GM19240 (cell line): ENCODE measurements around the gene RSPO1.

Experiments used
- DNase-seq: peaks from one replicate; pipeline ENCODE4 v3.0.0; 2011; ENCODE audit warnings: low spot score; ENCODE audit not compliant: insufficient read length

RSPO1 gene

GRCh38 chr1:37656881-37657280, 22.2 kb upstream of the RSPO1 start:
- no peak for DNase-seq

GRCh38 chr1:37656026-37656425, 21.3 kb upstream of the RSPO1 start:
- DNase-seq, result no peak

GRCh38 chr1:37655274-37655673, 20.6 kb upstream of the RSPO1 start:
- no peak for DNase-seq

- DNase-seq, result no peak
Measured at GRCh38 chr1:37653906-37654305, 19.2 kb upstream of the RSPO1 start.

GRCh38 chr1:37652976-37653375, 18.3 kb upstream of the RSPO1 start:
- no peak for DNase-seq

GRCh38 chr1:37651803-37652202, 17.1 kb upstream of the RSPO1 start:
- no peak for DNase-seq

GRCh38 chr1:37650721-37651120, 16.0 kb upstream of the RSPO1 start:
- DNase-seq, result no peak

GRCh38 chr1:37650173-37650572, 15.5 kb upstream of the RSPO1 start:
- DNase-seq, result no peak

GRCh38 chr1:37647281-37647680, 12.6 kb upstream of the RSPO1 start:
- no peak for DNase-seq

- DNase-seq, result no peak
Measured at GRCh38 chr1:37641059-37641458, 6.4 kb upstream of the RSPO1 start.

- DNase-seq, result no peak
Measured at GRCh38 chr1:37636435-37636834, 1.7 kb upstream of the RSPO1 start.

GRCh38 chr1:37634992-37635902, 555 bp upstream of the RSPO1 start:
- DNase-seq, result no peak

- no peak for DNase-seq
Measured at GRCh38 chr1:37633938-37634243, 801 bp downstream of the RSPO1 start.

- no peak for DNase-seq
Measured at GRCh38 chr1:37633040-37633937, 1.4 kb downstream of the RSPO1 start.

- no peak for DNase-seq
Measured at GRCh38 chr1:37631036-37631435, 3.7 kb downstream of the RSPO1 start.

GRCh38 chr1:37630426-37631028, 4.2 kb downstream of the RSPO1 start:
- no peak for DNase-seq

GRCh38 chr1:37629726-37630425, 4.8 kb downstream of the RSPO1 start:
- no peak for DNase-seq

- no peak for DNase-seq
Measured at GRCh38 chr1:37629008-37629407, 5.7 kb downstream of the RSPO1 start.

GRCh38 chr1:37628026-37628556, 6.6 kb downstream of the RSPO1 start:
- no peak for DNase-seq

- DNase-seq, result no peak
Measured at GRCh38 chr1:37622131-37622530, 12.6 kb downstream of the RSPO1 start.

- no peak for DNase-seq
Measured at GRCh38 chr1:37621326-37621870, 13.3 kb downstream of the RSPO1 start.
